ENCODE data around the gene PPP6R1.

GRCh38 chr19:55206664-55207500, 51.9 kb downstream of the PPP6R1 start:
- peak in 1 of 2 donors; percentile 66 for TF ChIP-seq POLR2A (IDR thresholded peaks at IDR 0.05)
- TF ChIP-seq POLR2AphosphoS5 (IDR thresholded peaks at IDR 0.05): peak in 3 of 4 donors; percentile 41 to 44 (median 42)
